Measurements from ENCODE around the gene PANK4. TPM values are rescaled to one million over a fixed set of nuclear protein-coding genes. Genes with fewer than 3 reads are reported as not detected.

Gene PANK4
- total RNA-seq, 6 donors from 2014 or later: 20.7 to 123 (median 36.9) TPM

DNA sequence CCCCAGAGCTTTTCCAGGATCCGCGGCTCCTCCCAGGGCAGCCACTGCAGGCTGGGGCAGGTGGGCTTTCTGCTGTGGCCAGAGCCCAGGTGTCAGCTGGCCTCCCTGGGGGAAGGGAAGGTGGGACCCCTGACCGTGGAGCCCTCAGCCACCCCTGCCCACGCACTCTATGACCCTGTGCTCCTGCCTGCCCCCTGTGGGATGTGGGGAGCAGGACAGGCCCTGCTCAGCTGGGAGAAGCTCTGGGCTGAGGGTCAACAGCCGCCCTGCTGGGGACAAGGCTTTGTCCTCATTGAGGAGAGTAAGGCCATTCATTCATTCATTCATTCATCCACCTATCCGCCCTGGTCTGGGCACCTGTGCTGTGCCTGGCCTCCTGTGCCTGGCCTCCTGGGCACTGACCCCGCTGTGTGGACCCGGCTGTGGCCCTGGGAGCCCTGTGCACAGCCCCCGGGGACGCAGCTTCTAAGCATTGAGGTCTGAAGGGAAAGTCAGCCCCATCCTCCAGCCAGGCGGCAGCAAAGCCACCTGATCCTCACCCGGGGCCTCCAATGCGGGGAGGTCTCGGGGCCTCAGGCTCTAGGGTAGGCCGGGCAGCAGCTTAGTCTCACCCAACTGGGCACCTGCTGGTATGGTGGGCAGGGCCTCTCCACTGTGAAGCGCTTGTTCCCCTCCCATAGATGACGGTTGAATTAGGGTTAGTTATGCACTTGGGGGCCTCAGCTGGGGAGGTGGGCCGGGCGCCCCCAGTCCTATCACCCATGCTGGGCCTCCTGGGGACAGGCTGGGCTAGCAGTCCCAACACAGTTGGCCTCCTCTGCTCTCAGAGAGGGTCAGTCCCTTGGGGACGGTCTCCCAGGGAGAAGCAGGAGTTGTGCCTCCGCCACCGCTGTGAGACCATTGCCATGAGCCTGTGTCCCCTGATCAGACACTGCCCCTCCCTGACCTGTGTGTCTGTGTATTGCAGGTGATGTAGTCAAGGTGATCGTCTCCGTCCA lies 35.8 kb upstream of the PANK4 start:
- DNase-seq: peak in 1 of 2 donors; percentile 56
- peaks cover 6 to 64% (median 51%) of the 10 kb centered on the region in 4 donors for H3K36me3 ChIP-seq
- no peak overlapping the region for H3K27ac ChIP-seq
- no peaks in the 10 kb centered on the region for H3K27me3 ChIP-seq
- H3K4me1 ChIP-seq: peaks cover 18 to 30% (median 20%) of the 10 kb centered on the region in 4 donors
- ATAC-seq (ENCODE audit: low FRiP score in 2 of 2): no peak
- TF ChIP-seq EP300 (IDR thresholded peaks at IDR 0.05): no peak
- TF ChIP-seq, protein P1, sequence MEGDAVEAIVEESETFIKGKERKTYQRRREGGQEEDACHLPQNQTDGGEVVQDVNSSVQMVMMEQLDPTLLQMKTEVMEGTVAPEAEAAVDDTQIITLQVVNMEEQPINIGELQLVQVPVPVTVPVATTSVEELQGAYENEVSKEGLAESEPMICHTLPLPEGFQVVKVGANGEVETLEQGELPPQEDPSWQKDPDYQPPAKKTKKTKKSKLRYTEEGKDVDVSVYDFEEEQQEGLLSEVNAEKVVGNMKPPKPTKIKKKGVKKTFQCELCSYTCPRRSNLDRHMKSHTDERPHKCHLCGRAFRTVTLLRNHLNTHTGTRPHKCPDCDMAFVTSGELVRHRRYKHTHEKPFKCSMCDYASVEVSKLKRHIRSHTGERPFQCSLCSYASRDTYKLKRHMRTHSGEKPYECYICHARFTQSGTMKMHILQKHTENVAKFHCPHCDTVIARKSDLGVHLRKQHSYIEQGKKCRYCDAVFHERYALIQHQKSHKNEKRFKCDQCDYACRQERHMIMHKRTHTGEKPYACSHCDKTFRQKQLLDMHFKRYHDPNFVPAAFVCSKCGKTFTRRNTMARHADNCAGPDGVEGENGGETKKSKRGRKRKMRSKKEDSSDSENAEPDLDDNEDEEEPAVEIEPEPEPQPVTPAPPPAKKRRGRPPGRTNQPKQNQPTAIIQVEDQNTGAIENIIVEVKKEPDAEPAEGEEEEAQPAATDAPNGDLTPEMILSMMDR (IDR thresholded peaks at IDR 0.05): peak; percentile 26 to 52 (median 36)
- no peaks in the 10 kb centered on the region for H3K9me3 ChIP-seq
- H3K4me3 ChIP-seq: no peak overlapping the region
- WGBS, 2 donors: 87 to 94% methylated on average over 5 to 24 of the region's 24 CpGs

- DNase-seq: peak in 1 of 2 donors; percentile 51
Observed at GRCh38 chr1:2561446-2561845, 35.0 kb upstream of the PANK4 start.

GRCh38 chr1:2560299-2561073 lies 34.1 kb upstream of the PANK4 start:
- Histone ChIP-seq H3K9me3 (no peaks in the 10 kb centered on the region), H3K36me3 (peaks cover 6 to 64% (median 51%) of the 10 kb centered on the region in 4 donors), H3K4me3 (no peak overlapping the region), H3K27ac (peak overlapping the region in 2 of 4 donors; percentile 16 to 17), H3K4me1 (peaks cover 22 to 41% (median 26%) of the 10 kb centered on the region in 4 donors), H3K27me3 (no peaks in the 10 kb centered on the region)
- TF ChIP-seq EP300 (IDR thresholded peaks at IDR 0.05) (no peak), POLR2AphosphoS5 (IDR thresholded peaks at IDR 0.05) (no peak), POLR2A (IDR thresholded peaks at IDR 0.05) (no peak)
- TF ChIP-seq, protein P1 (IDR thresholded peaks at IDR 0.05): no peak
- 91 to 94% methylated on average over 3 to 12 of the region's 15 CpGs for WGBS, 2 donors
- DNase-seq (peak in 1 of 2 donors; percentile 69), ATAC-seq (ENCODE audit: low FRiP score in 2 of 2) (no peak)

More at GRCh38 chr1:2561446-2561845, 35.0 kb upstream of the PANK4 start:
- TF ChIP-seq, protein P1 (IDR thresholded peaks at IDR 0.05): no peak
- TF ChIP-seq POLR2A (IDR thresholded peaks at IDR 0.05) (no peak), EP300 (IDR thresholded peaks at IDR 0.05) (no peak), POLR2AphosphoS5 (IDR thresholded peaks at IDR 0.05) (no peak)
- H3K36me3 ChIP-seq: peaks cover 6 to 64% (median 51%) of the 10 kb centered on the region in 4 donors
- no peak for ATAC-seq (ENCODE audit: low FRiP score in 2 of 2)
- H3K9me3 ChIP-seq: no peaks in the 10 kb centered on the region
- H3K27me3 ChIP-seq: no peaks in the 10 kb centered on the region
- no peak overlapping the region for H3K4me3 ChIP-seq
- no peak overlapping the region for H3K27ac ChIP-seq
- H3K4me1 ChIP-seq: peaks cover 21 to 35% (median 23%) of the 10 kb centered on the region in 4 donors
- WGBS, 2 donors: 92 to 96% methylated on average over 11 of the region's 11 CpGs

GRCh38 chr1:2559509-2560298 lies 33.3 kb upstream of the PANK4 start:
- no peak for TF ChIP-seq POLR2AphosphoS5 (IDR thresholded peaks at IDR 0.05)
- no peak for TF ChIP-seq EP300 (IDR thresholded peaks at IDR 0.05)
- no peak for TF ChIP-seq POLR2A (IDR thresholded peaks at IDR 0.05)
- TF ChIP-seq, protein P1 (IDR thresholded peaks at IDR 0.05): no peak
- no peaks in the 10 kb centered on the region for H3K27me3 ChIP-seq
- no peak overlapping the region for H3K4me3 ChIP-seq
- H3K4me1 ChIP-seq: peaks cover 27 to 48% (median 34%) of the 10 kb centered on the region in 4 donors
- DNase-seq (peak in 1 of 2 donors; percentile 85), ATAC-seq (ENCODE audit: low FRiP score in 2 of 2) (no peak)
- no peak overlapping the region for H3K27ac ChIP-seq
- 85 to 90% methylated on average over 20 to 35 of the region's 35 CpGs for WGBS, 2 donors
- peaks cover 6 to 64% (median 51%) of the 10 kb centered on the region in 4 donors for H3K36me3 ChIP-seq
- no peaks in the 10 kb centered on the region for H3K9me3 ChIP-seq
